Measurements from ENCODE around the gene ANKRD28.

- TF ChIP-seq CTCF (conservative IDR thresholded peaks at IDR 0.05; ENCODE audit: low read length) (no peak), EZH2phosphoT487 (IDR thresholded peaks at IDR 0.05; ENCODE audit: borderline replicate concordance) (no peak)
These were observed 29.1 kb downstream of the ANKRD28 start for GRCh38 chr3:15768421-15769255.
